Measurements from ENCODE around the gene KBTBD8. TPM values are rescaled to one million over a fixed set of nuclear protein-coding genes. Genes with fewer than 3 reads are reported as not detected.
A peak's percentile ranks its signal among the peaks of the same experiment; 100 is the strongest.

The KBTBD8 gene
- total RNA-seq, 1 donor from 2014 or later, result 9.2 TPM

DNA sequence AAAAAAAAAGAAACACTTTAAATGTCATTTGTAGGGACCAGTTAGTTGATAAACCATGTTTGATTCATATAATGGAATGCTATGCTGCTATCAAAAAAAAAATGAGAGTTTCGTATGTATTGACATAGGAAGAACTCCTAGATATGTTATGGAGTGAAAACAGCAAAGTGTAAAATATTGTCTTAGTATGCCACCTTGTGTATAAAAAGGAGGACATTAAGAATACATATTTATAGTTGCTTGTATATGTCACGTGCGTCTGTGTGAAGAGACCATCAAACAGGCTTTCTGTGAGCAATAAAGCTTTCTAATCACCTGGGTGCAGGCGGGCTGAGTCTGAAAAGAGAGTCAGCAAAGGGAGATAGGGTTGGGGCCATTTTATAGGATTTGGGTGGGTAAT, 39.5 kb downstream of the KBTBD8 start:
- no peak overlapping the region for H3K9ac ChIP-seq (ENCODE audit: low read length)
- no peak overlapping the region for H3K27ac ChIP-seq (ENCODE audit: low read depth, low read length)
- DNase-seq (ENCODE audit: low read depth) (no peak), FAIRE-seq (no peak)
- H3K4me2 ChIP-seq (ENCODE audit: low read length), result no peak overlapping the region
- no peaks in the 10 kb centered on the region for H3K9me3 Mint-ChIP-seq (ENCODE audit: unreplicated experiment)
- H3K36me3 ChIP-seq (ENCODE audit: insufficient read depth, low read length), result no peaks in the 10 kb centered on the region
- no peaks in the 10 kb centered on the region for H3K27me3 Mint-ChIP-seq (ENCODE audit: low read depth, unreplicated experiment)
- TF ChIP-seq EZH2 (IDR thresholded peaks at IDR 0.05; ENCODE audit: insufficient read depth, low read length), result no peak
- TF ChIP-seq, protein P1, sequence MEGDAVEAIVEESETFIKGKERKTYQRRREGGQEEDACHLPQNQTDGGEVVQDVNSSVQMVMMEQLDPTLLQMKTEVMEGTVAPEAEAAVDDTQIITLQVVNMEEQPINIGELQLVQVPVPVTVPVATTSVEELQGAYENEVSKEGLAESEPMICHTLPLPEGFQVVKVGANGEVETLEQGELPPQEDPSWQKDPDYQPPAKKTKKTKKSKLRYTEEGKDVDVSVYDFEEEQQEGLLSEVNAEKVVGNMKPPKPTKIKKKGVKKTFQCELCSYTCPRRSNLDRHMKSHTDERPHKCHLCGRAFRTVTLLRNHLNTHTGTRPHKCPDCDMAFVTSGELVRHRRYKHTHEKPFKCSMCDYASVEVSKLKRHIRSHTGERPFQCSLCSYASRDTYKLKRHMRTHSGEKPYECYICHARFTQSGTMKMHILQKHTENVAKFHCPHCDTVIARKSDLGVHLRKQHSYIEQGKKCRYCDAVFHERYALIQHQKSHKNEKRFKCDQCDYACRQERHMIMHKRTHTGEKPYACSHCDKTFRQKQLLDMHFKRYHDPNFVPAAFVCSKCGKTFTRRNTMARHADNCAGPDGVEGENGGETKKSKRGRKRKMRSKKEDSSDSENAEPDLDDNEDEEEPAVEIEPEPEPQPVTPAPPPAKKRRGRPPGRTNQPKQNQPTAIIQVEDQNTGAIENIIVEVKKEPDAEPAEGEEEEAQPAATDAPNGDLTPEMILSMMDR (IDR thresholded peaks at IDR 0.05; ENCODE audit: insufficient read depth, low read depth, low read length), result no peak
- H3K4me3 Mint-ChIP-seq (ENCODE audit: unreplicated experiment), result no peak overlapping the region
- no peak overlapping the region for H2AFZ ChIP-seq (ENCODE audit: low read depth, low read length)
- no peaks in the 10 kb centered on the region for H3K9me3 ChIP-seq (ENCODE audit: insufficient read depth, low read depth, low read length)
- no peaks in the 10 kb centered on the region for H3K27me3 ChIP-seq (ENCODE audit: insufficient read depth, low read length)
- H3K4me1 ChIP-seq (ENCODE audit: insufficient read depth, low read length), result no peaks in the 10 kb centered on the region
- no peaks in the 10 kb centered on the region for H3K36me3 Mint-ChIP-seq (ENCODE audit: low read depth, unreplicated experiment)
- H3K4me1 Mint-ChIP-seq (ENCODE audit: low read depth, unreplicated experiment), result no peaks in the 10 kb centered on the region
- no peaks in the 10 kb centered on the region for H4K20me1 ChIP-seq (ENCODE audit: insufficient read depth, low read length)
- H3K27ac Mint-ChIP-seq (ENCODE audit: unreplicated experiment), result no peak overlapping the region
- H3K4me3 ChIP-seq (ENCODE audit: insufficient read depth, low read depth, low read length), result no peak overlapping the region
- H3K79me2 ChIP-seq (ENCODE audit: insufficient read depth, low read length), result no peaks in the 10 kb centered on the region

DNA sequence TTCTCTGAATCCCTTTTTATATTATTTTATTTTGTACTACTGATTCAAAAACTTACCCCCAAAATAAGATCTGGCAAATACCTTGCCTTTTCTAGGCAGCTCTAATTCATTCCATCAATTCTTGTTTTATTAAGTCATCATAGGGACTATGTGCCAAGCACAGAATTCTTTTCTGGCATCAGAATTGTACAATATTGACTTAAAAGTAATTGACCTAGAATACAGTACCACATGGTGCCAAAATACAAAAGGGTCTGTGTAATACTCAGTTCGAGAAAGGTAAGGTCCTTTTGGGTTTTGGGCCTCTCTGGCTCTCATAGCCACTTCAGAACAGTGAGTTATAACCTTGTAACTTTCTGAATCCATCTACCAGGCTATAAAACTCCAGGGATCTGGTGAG, 46.2 kb downstream of the KBTBD8 start:
- peak; percentile 25 for DNase-seq (ENCODE audit: low read depth)
- Histone ChIP-seq H3K9me3 (ENCODE audit: insufficient read depth, low read depth, low read length) (no peaks in the 10 kb centered on the region), H3K4me3 (ENCODE audit: insufficient read depth, low read depth, low read length) (no peak overlapping the region), H3K9ac (ENCODE audit: low read length) (no peak overlapping the region), H3K27ac (ENCODE audit: low read depth, low read length) (no peak overlapping the region), H3K36me3 (ENCODE audit: insufficient read depth, low read length) (no peaks in the 10 kb centered on the region), H3K79me2 (ENCODE audit: insufficient read depth, low read length) (no peaks in the 10 kb centered on the region), H3K27me3 (ENCODE audit: insufficient read depth, low read length) (no peaks in the 10 kb centered on the region), H3K4me1 (ENCODE audit: insufficient read depth, low read length) (no peaks in the 10 kb centered on the region), H3K4me2 (ENCODE audit: low read length) (no peak overlapping the region), H2AFZ (ENCODE audit: low read depth, low read length) (no peak overlapping the region), H4K20me1 (ENCODE audit: insufficient read depth, low read length) (no peaks in the 10 kb centered on the region)
- H3K27ac Mint-ChIP-seq (ENCODE audit: unreplicated experiment), result no peak overlapping the region
- H3K9me3 Mint-ChIP-seq (ENCODE audit: unreplicated experiment), result no peaks in the 10 kb centered on the region
- no peaks in the 10 kb centered on the region for H3K27me3 Mint-ChIP-seq (ENCODE audit: low read depth, unreplicated experiment)
- no peaks in the 10 kb centered on the region for H3K4me1 Mint-ChIP-seq (ENCODE audit: low read depth, unreplicated experiment)
- no peak overlapping the region for H3K4me3 Mint-ChIP-seq (ENCODE audit: unreplicated experiment)
- no peak for FAIRE-seq
- H3K36me3 Mint-ChIP-seq (ENCODE audit: low read depth, unreplicated experiment), result no peaks in the 10 kb centered on the region
- TF ChIP-seq, protein P1 (IDR thresholded peaks at IDR 0.05; ENCODE audit: insufficient read depth, low read depth, low read length), result no peak
- TF ChIP-seq EZH2 (IDR thresholded peaks at IDR 0.05; ENCODE audit: insufficient read depth, low read length), result no peak

DNA sequence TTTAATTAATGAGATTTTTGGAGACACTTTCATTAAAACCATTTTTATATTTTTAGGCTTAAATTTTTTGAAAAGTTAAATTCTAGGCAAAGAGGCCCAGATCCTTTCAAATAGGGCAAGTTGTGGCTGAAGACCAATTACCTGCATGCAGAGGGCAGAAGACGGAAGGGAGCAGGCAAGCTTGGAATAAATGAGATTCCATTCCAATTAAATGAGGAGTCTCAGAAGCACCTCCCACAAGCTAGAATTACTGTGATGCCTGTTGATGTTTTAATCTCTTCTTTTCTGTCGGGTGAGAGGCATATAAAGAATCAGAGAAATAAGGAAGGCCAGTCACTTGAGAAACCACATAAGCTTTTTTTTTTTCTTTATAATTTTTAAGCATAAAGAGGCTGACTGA, 46.8 kb downstream of the KBTBD8 start:
- Histone ChIP-seq H3K4me1 (ENCODE audit: insufficient read depth, low read length) (no peaks in the 10 kb centered on the region), H3K79me2 (ENCODE audit: insufficient read depth, low read length) (no peaks in the 10 kb centered on the region), H3K4me2 (ENCODE audit: low read length) (no peak overlapping the region), H3K27me3 (ENCODE audit: insufficient read depth, low read length) (no peaks in the 10 kb centered on the region), H3K9ac (ENCODE audit: low read length) (no peak overlapping the region), H3K36me3 (ENCODE audit: insufficient read depth, low read length) (no peaks in the 10 kb centered on the region), H4K20me1 (ENCODE audit: insufficient read depth, low read length) (no peaks in the 10 kb centered on the region), H3K27ac (ENCODE audit: low read depth, low read length) (no peak overlapping the region), H3K9me3 (ENCODE audit: insufficient read depth, low read depth, low read length) (no peaks in the 10 kb centered on the region), H3K4me3 (ENCODE audit: insufficient read depth, low read depth, low read length) (no peak overlapping the region), H2AFZ (ENCODE audit: low read depth, low read length) (no peak overlapping the region)
- no peaks in the 10 kb centered on the region for H3K4me1 Mint-ChIP-seq (ENCODE audit: low read depth, unreplicated experiment)
- H3K9me3 Mint-ChIP-seq (ENCODE audit: unreplicated experiment), result no peaks in the 10 kb centered on the region
- FAIRE-seq (no peak), DNase-seq (ENCODE audit: low read depth) (peak; percentile 13)
- TF ChIP-seq EZH2 (IDR thresholded peaks at IDR 0.05; ENCODE audit: insufficient read depth, low read length), result no peak
- TF ChIP-seq, protein P1 (IDR thresholded peaks at IDR 0.05; ENCODE audit: insufficient read depth, low read depth, low read length), result no peak
- H3K27ac Mint-ChIP-seq (ENCODE audit: unreplicated experiment), result no peak overlapping the region
- no peak overlapping the region for H3K4me3 Mint-ChIP-seq (ENCODE audit: unreplicated experiment)
- no peaks in the 10 kb centered on the region for H3K36me3 Mint-ChIP-seq (ENCODE audit: low read depth, unreplicated experiment)
- H3K27me3 Mint-ChIP-seq (ENCODE audit: low read depth, unreplicated experiment), result no peaks in the 10 kb centered on the region
